Cardiac muscle cell (in vitro differentiated cells and primary cell): ENCODE data around the gene SBNO1. TPM values are rescaled to one million over a fixed set of nuclear protein-coding genes. Genes with fewer than 3 reads are reported as not detected.
"Not testable (repeated sequence)": the region's sequence is repeated elsewhere in the genome, so short reads cannot be mapped to it uniquely, and the experiment has no call there.

Source experiments
- DNase-seq, 2 donors: peaks; one replicate each; pipeline versions ENCODE4 v3.0.0 to v3.0.0-alpha.2; 2010 to 2017; ENCODE audit warnings: low read depth in 1 of 2, low spot score in 1 of 2
- H3K27ac ChIP-seq: fragments of 200-600 bp; sonication (generic); 2 replicates; pipeline ENCODE4 v1.5.1; 2016
- H3K27me3 ChIP-seq: fragments of 200-600 bp; sonication (generic); 2 replicates; pipeline ENCODE4 v1.6.0; 2016; ENCODE audit warnings: control low read depth
- H3K36me3 ChIP-seq: fragments of 200-600 bp; sonication (generic); 2 replicates; pipeline ENCODE4 v1.5.1; 2016; ENCODE audit warnings: control low read depth
- H3K4me1 ChIP-seq: fragments of 200-600 bp; sonication (generic); 2 replicates; pipeline ENCODE4 v1.8.1; 2017; ENCODE audit warnings: low read depth, mild to moderate bottlenecking, mixed run types
- H3K4me3 ChIP-seq: fragments of 200-600 bp; sonication (generic); 2 replicates; pipeline ENCODE4 v1.5.1; 2016; ENCODE audit warnings: mild to moderate bottlenecking
- H3K9me3 ChIP-seq: fragments of 200-600 bp; sonication (generic); 2 replicates; pipeline ENCODE4 v1.5.1; 2017; ENCODE audit warnings: low read depth, mild to moderate bottlenecking, control low read depth
- polyA plus RNA-seq: library from polyadenylated mRNA; unstranded; fragments of >200 nt; fragmentation: Nextera tagmentation; extraction: Ambion mirVana; gene quantifications from 2 replicates; pipeline ENCODE4 v1.2.1, GENCODE V29; 2016
- total RNA-seq: library from RNA; depleted of rRNA; stranded (reverse); fragments of >200 nt; gene quantifications from 2 replicates; pipeline ENCODE4 v1.2.3, GENCODE V29; 2016
- TF ChIP-seq, protein P1 (sequence below): IDR thresholded peaks from 2 replicates; pipeline ENCODE4 v1.5.1; 2012; ENCODE audit warnings: low read depth, mild to moderate bottlenecking, low read length

SBNO1 gene
- total RNA-seq: 10.3 and 17.7 TPM in 2 replicates
- polyA plus RNA-seq: 10.4 and 21.4 TPM in 2 replicates

DNA sequence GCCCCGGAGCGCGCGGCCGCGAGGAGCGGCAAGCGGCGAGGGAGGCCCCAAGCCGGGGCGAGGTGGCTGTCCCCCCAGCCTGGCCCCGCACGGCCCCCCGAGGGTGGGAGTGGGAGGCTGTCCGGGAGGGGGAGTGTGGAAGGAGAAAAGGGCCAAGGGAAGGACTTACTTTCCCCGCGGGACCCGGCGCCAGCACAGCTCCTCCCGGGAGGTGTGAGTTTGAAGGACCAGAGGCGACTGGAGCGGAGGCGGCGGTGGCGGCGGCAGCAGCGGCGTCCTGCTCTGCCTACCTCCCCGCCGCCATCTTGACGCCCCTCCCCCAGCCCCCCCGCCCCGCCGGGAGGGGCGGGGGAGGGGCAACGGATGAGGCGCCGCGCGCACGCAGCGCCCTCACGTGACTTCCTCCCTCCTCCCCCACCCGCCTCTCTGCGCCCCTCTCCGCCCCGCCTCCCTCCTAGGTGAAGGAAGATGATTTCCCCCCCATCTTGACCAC, at the start of gene SBNO1:
TSS of gene SBNO1 (minus strand) at position 316 of the 493 bp plus-strand sequence. CDS start 14,406 bp downstream, outside the sequence.
- Histone ChIP-seq H3K36me3 (no peaks in the 10 kb centered on the region), H3K4me3 (peak within 1 kb of the TSS; percentile 95), H3K27me3 (no peaks in the 10 kb centered on the region), H3K27ac (peak within 1 kb of the TSS; percentile 94), H3K4me1 (peaks cover 11% of the 10 kb centered on the region), H3K9me3 (no peaks in the 10 kb centered on the region)
- peak; percentile 93 to 94 for DNase-seq
- TF ChIP-seq, protein P1, sequence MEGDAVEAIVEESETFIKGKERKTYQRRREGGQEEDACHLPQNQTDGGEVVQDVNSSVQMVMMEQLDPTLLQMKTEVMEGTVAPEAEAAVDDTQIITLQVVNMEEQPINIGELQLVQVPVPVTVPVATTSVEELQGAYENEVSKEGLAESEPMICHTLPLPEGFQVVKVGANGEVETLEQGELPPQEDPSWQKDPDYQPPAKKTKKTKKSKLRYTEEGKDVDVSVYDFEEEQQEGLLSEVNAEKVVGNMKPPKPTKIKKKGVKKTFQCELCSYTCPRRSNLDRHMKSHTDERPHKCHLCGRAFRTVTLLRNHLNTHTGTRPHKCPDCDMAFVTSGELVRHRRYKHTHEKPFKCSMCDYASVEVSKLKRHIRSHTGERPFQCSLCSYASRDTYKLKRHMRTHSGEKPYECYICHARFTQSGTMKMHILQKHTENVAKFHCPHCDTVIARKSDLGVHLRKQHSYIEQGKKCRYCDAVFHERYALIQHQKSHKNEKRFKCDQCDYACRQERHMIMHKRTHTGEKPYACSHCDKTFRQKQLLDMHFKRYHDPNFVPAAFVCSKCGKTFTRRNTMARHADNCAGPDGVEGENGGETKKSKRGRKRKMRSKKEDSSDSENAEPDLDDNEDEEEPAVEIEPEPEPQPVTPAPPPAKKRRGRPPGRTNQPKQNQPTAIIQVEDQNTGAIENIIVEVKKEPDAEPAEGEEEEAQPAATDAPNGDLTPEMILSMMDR: no peak

DNA sequence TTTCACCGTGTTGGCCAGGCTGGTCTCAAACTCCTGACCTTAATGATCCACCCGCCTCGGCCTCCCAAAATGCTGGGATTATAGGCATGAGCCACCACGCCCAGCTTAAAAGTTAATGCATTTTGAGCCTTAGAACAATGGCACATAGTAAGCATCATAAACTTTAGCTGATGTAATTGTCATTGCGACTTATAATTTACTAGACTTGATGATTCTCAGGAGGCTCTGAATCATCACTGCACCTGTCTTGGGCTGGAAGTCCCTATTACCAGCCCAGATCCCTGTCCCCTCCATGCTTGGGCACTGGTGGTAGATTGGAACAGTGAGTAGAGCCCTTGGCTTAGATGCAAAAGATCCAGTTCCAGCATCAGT, 45.4 kb upstream of the SBNO1 start:
- Histone ChIP-seq H3K4me3 (no peak overlapping the region), H3K27me3 (no peaks in the 10 kb centered on the region), H3K36me3 (peaks cover 20% of the 10 kb centered on the region), H3K27ac (no peak overlapping the region), H3K4me1 (no peaks in the 10 kb centered on the region), H3K9me3 (no peaks in the 10 kb centered on the region)
- TF ChIP-seq, protein P1: no peak
- DNase-seq: no peak

DNA sequence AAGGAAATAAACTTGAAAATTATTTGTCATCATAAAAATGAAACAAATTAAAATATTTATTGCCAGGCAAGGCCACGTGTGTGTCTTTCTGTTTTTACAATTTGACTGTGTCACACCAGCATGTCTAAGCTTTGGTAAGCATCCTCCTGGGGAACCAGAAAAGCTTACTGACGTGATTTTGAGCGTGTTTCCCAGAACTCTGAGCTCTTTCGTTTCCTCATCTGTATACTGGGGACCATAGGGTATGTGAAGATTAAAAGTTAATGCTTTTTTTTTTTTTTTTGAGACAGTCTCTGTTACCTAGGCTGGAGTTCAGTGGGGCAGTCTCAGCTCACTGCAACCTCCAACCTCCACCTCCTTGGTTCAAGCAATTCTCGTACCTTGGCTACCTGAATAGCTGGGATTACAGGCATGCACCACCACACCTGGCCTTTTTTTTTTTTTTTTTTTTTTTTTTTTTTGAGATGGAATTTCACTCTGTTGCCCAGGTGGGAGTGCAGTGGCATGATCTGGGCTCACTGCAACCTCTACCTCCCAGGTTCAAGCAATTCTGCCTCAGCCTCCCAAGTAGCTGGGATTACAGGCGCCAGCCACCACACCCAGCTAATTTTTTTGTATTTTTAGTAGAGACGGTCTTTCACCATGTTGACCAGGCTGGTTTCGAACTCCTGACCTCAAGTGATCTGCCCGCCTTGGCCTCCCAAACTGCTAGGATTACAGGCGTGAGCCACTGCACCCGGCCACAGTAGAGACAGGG, 44.8 kb upstream of the SBNO1 start:
- not testable (repeated sequence) for H3K4me1 ChIP-seq, H3K4me3 ChIP-seq, H3K27ac ChIP-seq, DNase-seq, H3K27me3 ChIP-seq, H3K9me3 ChIP-seq
- peaks cover 22% of the 10 kb centered on the region for H3K36me3 ChIP-seq

DNA sequence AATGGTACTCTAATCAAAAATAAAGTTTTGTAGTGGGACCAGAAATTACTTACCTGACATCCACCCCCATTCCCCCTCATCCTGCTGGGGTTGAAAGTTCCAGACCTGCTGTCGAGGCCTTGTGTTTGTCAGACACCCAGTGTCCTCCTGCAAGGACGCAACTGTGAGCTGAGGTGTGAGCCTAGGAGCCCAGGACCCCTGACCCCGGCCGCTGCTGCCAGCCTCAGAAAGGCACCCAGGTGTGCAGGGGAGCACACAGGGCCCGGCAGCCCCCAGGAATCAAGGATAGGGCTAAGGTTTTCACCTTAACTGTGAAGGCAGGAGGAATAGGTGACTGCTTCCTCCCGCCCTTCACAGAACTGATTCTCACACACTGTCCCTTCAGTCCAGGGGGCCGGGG, 44.0 kb upstream of the SBNO1 start:
- H3K36me3 ChIP-seq: peaks cover 31% of the 10 kb centered on the region
- H3K4me3 ChIP-seq, H3K9me3 ChIP-seq, H3K27ac ChIP-seq, DNase-seq, H3K27me3 ChIP-seq, H3K4me1 ChIP-seq: not testable (repeated sequence)

DNA sequence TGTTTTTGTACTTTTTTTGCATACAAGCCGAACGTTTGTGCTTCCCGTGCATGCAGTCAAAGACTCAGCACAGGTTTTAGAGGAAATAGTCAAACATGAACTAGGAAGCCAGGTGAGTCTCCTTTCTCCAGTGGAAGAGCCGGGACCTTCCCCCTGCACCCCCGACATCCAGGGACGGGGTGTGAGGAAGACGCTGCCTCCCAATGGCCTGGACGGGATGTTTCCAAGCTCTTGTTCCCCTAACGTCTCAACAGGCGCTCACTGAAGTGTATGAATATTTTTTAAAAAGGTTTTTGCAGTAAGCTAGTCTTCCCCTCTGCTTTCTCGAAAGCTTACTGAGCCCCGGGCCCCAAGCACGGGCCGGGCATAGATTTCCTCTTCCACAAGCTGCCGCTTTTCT, 43.3 kb upstream of the SBNO1 start:
- not testable (repeated sequence) for H3K4me3 ChIP-seq, H3K27me3 ChIP-seq, DNase-seq, H3K4me1 ChIP-seq, H3K9me3 ChIP-seq, H3K27ac ChIP-seq
- peaks cover 35% of the 10 kb centered on the region for H3K36me3 ChIP-seq

DNA sequence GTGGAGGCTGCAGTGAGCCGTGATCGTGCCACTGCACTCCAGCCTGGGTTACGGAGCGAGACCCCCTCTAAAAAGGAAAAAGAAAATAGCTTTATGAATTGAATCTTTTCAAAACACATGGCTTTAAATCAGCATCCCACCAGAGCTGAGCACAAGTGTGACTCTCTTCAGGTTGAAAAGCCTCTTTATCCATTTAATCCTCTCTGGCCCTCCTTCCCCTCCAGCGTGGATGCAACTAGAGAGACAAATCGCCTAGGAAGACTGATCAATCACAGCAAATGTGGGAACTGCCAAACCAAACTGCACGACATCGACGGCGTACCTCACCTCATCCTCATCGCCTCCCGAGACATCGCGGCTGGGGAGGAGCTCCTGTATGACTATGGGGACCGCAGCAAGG, 42.6 kb upstream of the SBNO1 start:
- H3K4me1 ChIP-seq, H3K27me3 ChIP-seq, H3K9me3 ChIP-seq, H3K27ac ChIP-seq, DNase-seq, H3K4me3 ChIP-seq: not testable (repeated sequence)
- H3K36me3 ChIP-seq: peaks cover 36% of the 10 kb centered on the region

DNA sequence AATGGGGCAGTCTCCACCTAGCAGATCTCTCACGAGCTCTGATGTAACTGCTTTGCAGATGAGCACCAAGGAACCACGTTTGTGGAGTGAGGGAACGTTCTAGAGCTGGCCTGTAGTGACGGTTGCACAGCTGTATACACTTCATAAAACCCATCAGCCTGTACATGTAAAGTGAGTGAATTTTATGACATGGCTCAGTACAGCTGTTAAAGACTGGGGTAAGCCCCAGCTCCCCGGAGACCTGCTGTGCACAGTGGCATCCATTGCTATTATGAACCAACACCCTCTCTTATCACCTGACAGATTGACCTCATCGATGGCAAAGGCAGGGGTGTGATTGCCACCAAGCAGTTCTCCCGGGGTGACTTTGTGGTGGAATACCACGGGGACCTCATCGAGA, 39.9 kb upstream of the SBNO1 start:
- Histone ChIP-seq H3K36me3 (peaks cover 39% of the 10 kb centered on the region), H3K4me3 (no peak overlapping the region)

More for the DNA sequence above, 39.9 kb upstream of the SBNO1 start:
- no peak overlapping the region for H3K27ac ChIP-seq
- no peaks in the 10 kb centered on the region for H3K9me3 ChIP-seq
- TF ChIP-seq, protein P1: no peak
- H3K4me1 ChIP-seq: no peaks in the 10 kb centered on the region
- H3K27me3 ChIP-seq: no peaks in the 10 kb centered on the region
- no peak for DNase-seq
